Endothelial cell of umbilical vein (primary cell): ENCODE data around the gene C1QB. TPM values are rescaled to one million over a fixed set of nuclear protein-coding genes. Genes with fewer than 3 reads are reported as not detected.

Experiments used
- BruUV-seq: library from RNA; stranded (reverse); fragments of 400-500 nt; replicated peaks from 2 replicates; lab custom pipeline; 2021; lab: Mats Ljungman, UMichigan
- CTCF ChIA-PET: fragments of 300-600, 350-600 bp; sonication (Branson Sonifier 250); formaldehyde crosslinking; loops from one replicate; lab custom pipeline; 2021; ENCODE audit warnings: antibody characterized with exemption, inconsistent platforms; lab: Charles Lee
- POLR2A ChIA-PET: fragments of 300-600, 350-600 bp; sonication (Branson Sonifier 250); formaldehyde crosslinking; loops from one replicate; lab custom pipeline; 2021; ENCODE audit warnings: antibody characterized with exemption, inconsistent platforms; lab: Charles Lee
- DNase-seq: peaks from one replicate; pipeline ENCODE4 v3.0.0-alpha.2; 2011; ENCODE audit warnings: low read depth, low spot score
- FAIRE-seq: peaks from 2 replicates; lab custom pipeline; 2011; peaks lifted over from hg19 to GRCh38; lab: Jason Lieb, UNC
- H2AFZ ChIP-seq: 2 replicates; pipeline ENCODE4 v1.6.0; 2012; ENCODE audit warnings: low read depth, low read length, control low read depth, inconsistent platforms
- H3K27ac ChIP-seq: 2 replicates; pipeline ENCODE4 v1.5.1; 2011; ENCODE audit warnings: low read depth, mild to moderate bottlenecking, control low read depth, low read length, moderate library complexity; ENCODE audit not compliant: insufficient read depth
- H3K27me3 ChIP-seq, 2 experiments: 2 replicates each; pipeline versions ENCODE4 v1.6.0 to v1.6.1; 2011; ENCODE audit warnings: low read length in 2 of 2, mixed read lengths in 1 of 2; ENCODE audit not compliant: control insufficient read depth in 2 of 2, insufficient read depth in 2 of 2
- H3K36me3 ChIP-seq, 2 experiments: 2 replicates in 1 of 2; 3 replicates in 1 of 2; pipeline ENCODE4 v1.5.1; 2011; ENCODE audit warnings: low read length in 2 of 2, mild to moderate bottlenecking in 1 of 2, moderate library complexity in 1 of 2; ENCODE audit not compliant: control insufficient read depth in 2 of 2, insufficient read depth in 2 of 2; ENCODE audit errors: extremely low read depth in 1 of 2
- H3K4me1 ChIP-seq: 3 replicates; pipeline ENCODE4 v1.5.1; 2011; ENCODE audit warnings: mild to moderate bottlenecking, low read length; ENCODE audit not compliant: control insufficient read depth, insufficient read depth; ENCODE audit errors: extremely low read depth
- H3K4me2 ChIP-seq: 2 replicates; pipeline ENCODE4 v1.6.1; 2011; ENCODE audit warnings: low read length, control low read depth, mixed read lengths; ENCODE audit not compliant: insufficient read depth
- H3K4me3 ChIP-seq, 3 experiments: fragments of 200-600 bp in 1 of 3; sonication (generic), shearing (Covaris generic) in 1 of 3; replicated peaks in 1 of 3; 2 replicates each; pipeline ENCODE4 v1.5.1; 2011 to 2016; ENCODE audit warnings: control low read depth in 3 of 3, low read length in 3 of 3, mild to moderate bottlenecking in 2 of 3, inconsistent platforms in 1 of 3, low read depth in 1 of 3, moderate library complexity in 1 of 3; ENCODE audit not compliant: insufficient read depth in 1 of 3
- H3K79me2 ChIP-seq: 2 replicates; pipeline ENCODE4 v1.6.0; 2012; ENCODE audit warnings: low read length, inconsistent platforms; ENCODE audit not compliant: control insufficient read depth, insufficient read depth
- H3K9ac ChIP-seq: replicated peaks from 2 replicates; pipeline ENCODE3; 2011; ENCODE audit warnings: low read length, control low read depth; ENCODE audit not compliant: insufficient read depth; ENCODE audit errors: extremely low read depth
- H3K9me1 ChIP-seq: replicated peaks from 3 replicates; pipeline ENCODE4 v1.6.0; 2011; ENCODE audit warnings: mild to moderate bottlenecking, low read length; ENCODE audit not compliant: control insufficient read depth, insufficient read depth; ENCODE audit errors: extremely low read depth
- H3K9me3 ChIP-seq: replicated peaks from 2 replicates; pipeline ENCODE4 v1.5.1; 2012; ENCODE audit warnings: low read length, inconsistent platforms; ENCODE audit not compliant: control insufficient read depth, insufficient read depth
- H4K20me1 ChIP-seq: replicated peaks from 2 replicates; pipeline ENCODE3; 2011; ENCODE audit warnings: mild to moderate bottlenecking, low read length; ENCODE audit not compliant: control insufficient read depth, insufficient read depth; ENCODE audit errors: extremely low read depth
- EZH2 ChIP-seq: IDR thresholded peaks from 2 replicates; pipeline ENCODE4 v1.6.1; 2012; ENCODE audit warnings: borderline replicate concordance, low read depth, mild to moderate bottlenecking, moderate library complexity, low read length, inconsistent platforms; ENCODE audit not compliant: severe bottlenecking
- FOS ChIP-seq: IDR thresholded peaks from 2 replicates; pipeline ENCODE4 v1.6.1; 2011; ENCODE audit warnings: mild to moderate bottlenecking, low read length, moderate library complexity, borderline replicate concordance; ENCODE audit not compliant: insufficient read depth
- GATA2 ChIP-seq: IDR thresholded peaks from 2 replicates; pipeline ENCODE4 v1.7.0; 2011; ENCODE audit warnings: low read depth, mild to moderate bottlenecking, moderate library complexity, mixed read lengths, low read length; ENCODE audit not compliant: insufficient read length, insufficient read depth
- JUN ChIP-seq: IDR thresholded peaks from 2 replicates; pipeline ENCODE4 v1.6.1; 2011; ENCODE audit warnings: borderline replicate concordance, low read depth; ENCODE audit not compliant: insufficient read length, insufficient read depth
- MYC ChIP-seq: IDR thresholded peaks from one replicate; pipeline ENCODE4 v1.6.1; 2011; ENCODE audit warnings: mild to moderate bottlenecking, low read depth, low read length
- POLR2AphosphoS5 ChIP-seq: IDR thresholded peaks from 2 replicates; pipeline ENCODE4 v1.6.1; 2012; ENCODE audit warnings: low read depth, mild to moderate bottlenecking, control low read depth, low read length, moderate library complexity; ENCODE audit not compliant: insufficient read depth
- dilution Hi-C: fragments of 300-500 bp; cut with MboI; formaldehyde crosslinking; loops from one replicate; pipeline ENCODE4 v1.15.0; 2019; ENCODE audit warnings: low sequenced_read_pairs; ENCODE audit not compliant: extremely low pct_ligation_motif_present
- intact Hi-C: fragments of 100-400 bp; cut with micrococcal nuclease; formaldehyde crosslinking; loops from one replicate; pipeline ENCODE4 v1.10.0; 2022
- polyA plus RNA-seq, 4 experiments: library from polyadenylated mRNA; depleted of rRNA in 3 of 4; stranded (reverse) in 3 of 4; unstranded in 1 of 4; fragments of >200 nt; gene quantifications; 2 replicates each; pipeline versions ENCODE4 v1.2.1 to v1.2.3, GENCODE V29; 2011 to 2012; ENCODE audit warnings: missing spikeins in 1 of 4
- total RNA-seq: library from RNA; stranded (reverse); gene quantifications from 2 replicates; pipeline ENCODE4 v1.2.3, GENCODE V29; 2021
- TF ChIP-seq, protein P1 (sequence below): IDR thresholded peaks from 2 replicates; pipeline ENCODE4 v1.6.1; 2011; ENCODE audit not compliant: insufficient read depth, insufficient read length

The C1QB gene
- total and polyA plus RNA-seq, 2 donors (not counting 3 experiments of a cell fraction or from before 2014, with no cell fraction given), result not detected

DNA sequence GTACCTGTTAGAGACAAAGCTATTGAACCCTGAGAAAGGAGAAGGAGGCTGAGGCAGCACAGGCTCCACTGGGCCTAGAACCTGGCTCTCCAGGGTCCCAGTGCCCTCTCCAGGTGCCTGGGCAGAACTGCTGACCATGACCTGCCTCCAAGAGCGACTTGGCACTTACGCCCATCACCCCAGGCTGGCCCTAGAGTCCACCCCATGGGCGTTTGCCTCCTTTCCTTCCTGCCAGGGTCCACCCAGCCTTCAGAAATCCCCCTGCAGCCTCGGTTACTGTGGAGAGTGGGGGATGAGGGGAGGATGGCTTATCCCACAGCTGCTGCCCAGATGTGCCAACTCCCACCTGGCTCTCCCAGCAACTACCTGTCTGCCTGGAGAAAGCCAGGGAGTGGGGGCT is 31.3 kb upstream of the C1QB start:
- Histone ChIP-seq H3K9ac (no peak overlapping the region), H3K4me1 (no peaks in the 10 kb centered on the region), H3K27ac (no peak overlapping the region), H3K79me2 (no peaks in the 10 kb centered on the region), H3K4me2 (no peak overlapping the region), H2AFZ (no peak overlapping the region), H3K9me1 (no peaks in the 10 kb centered on the region), H4K20me1 (no peaks in the 10 kb centered on the region), H3K27me3 (peaks cover 0 to 2% of the 10 kb centered on the region in 2 experiments), H3K36me3 (no peaks in the 10 kb centered on the region), H3K9me3 (no peaks in the 10 kb centered on the region), H3K4me3 (no peak overlapping the region)
- FAIRE-seq (no peak), DNase-seq (no peak)
- ChIA-PET CTCF (no interaction called here), POLR2A (no interaction called here)
- intact Hi-C loops (no loop called here), dilution Hi-C loops (no loop called here)
- no peak for TF ChIP-seq FOS
- TF ChIP-seq GATA2, result no peak
- TF ChIP-seq POLR2AphosphoS5, result no peak
- TF ChIP-seq EZH2, result no peak
- TF ChIP-seq MYC, result no peak
- no peak for TF ChIP-seq JUN
- TF ChIP-seq, protein P1, sequence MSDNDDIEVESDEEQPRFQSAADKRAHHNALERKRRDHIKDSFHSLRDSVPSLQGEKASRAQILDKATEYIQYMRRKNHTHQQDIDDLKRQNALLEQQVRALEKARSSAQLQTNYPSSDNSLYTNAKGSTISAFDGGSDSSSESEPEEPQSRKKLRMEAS, result no peak
- no TSS peak for BruUV-seq

DNA sequence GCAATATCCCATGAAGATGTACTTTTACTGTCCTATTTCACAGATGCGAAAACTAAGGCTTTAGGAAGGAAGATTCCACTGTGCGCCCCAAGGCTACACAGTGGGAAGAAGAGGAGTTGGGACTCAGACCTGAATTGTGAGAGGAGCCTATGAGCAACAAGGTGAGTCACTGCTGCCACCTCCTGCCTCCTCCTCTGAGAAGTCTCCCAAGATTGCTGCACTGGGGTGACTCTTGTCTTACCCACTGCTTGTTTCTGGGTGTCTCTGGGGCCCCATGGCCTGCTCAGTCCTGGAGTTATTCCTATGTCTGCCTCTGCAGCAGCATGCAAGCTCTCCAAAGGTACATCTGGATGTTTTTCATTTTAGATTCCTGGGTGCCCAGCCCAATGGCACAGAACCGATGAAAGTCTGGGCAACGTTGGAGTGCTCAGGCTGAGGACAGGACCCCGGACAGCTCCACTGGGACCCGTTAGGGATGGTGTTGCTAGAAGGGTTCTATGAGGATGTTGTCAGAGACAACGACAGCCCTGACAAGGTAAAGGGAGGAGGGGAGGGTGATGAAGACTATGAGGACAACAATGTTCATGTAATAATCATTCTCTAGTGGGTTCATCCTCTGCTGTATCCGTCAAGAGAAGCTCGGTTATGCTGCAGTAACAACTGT is 27.6 kb upstream of the C1QB start:
- Histone ChIP-seq H3K9ac (no peak overlapping the region), H3K4me1 (no peaks in the 10 kb centered on the region), H3K9me3 (no peaks in the 10 kb centered on the region), H3K9me1 (no peaks in the 10 kb centered on the region), H3K4me2 (no peak overlapping the region), H3K79me2 (no peaks in the 10 kb centered on the region), H3K36me3 (no peaks in the 10 kb centered on the region), H3K4me3 (no peak overlapping the region), H4K20me1 (no peaks in the 10 kb centered on the region), H2AFZ (no peak overlapping the region), H3K27me3 (no peaks in the 10 kb centered on the region), H3K27ac (no peak overlapping the region)
- BruUV-seq, result no TSS peak
- no peak for TF ChIP-seq FOS
- intact Hi-C loops, result no loop called here
- dilution Hi-C loops, result no loop called here
- POLR2A ChIA-PET, result no interaction called here
- FAIRE-seq (no peak), DNase-seq (peak; percentile 9)
- CTCF ChIA-PET, result no interaction called here
